Stomach (tissue), 9 donors: Measurements from ENCODE around the gene ROCK2. TPM values are rescaled to one million over a fixed set of nuclear protein-coding genes. Genes with fewer than 3 reads are reported as not detected.
A peak's percentile ranks its signal among the peaks of the same experiment; 100 is the strongest.

Experiments used
- DNase-seq, 2 donors: peaks; one replicate each; pipeline versions ENCODE4 v3.0.0 to v3.0.0-alpha.2; 2013 to 2019
- H3K27ac ChIP-seq, 5 donors: fragments of 200-600 bp in 4 of 5; sonication (generic) in 4 of 5; one replicate each; pipeline ENCODE4 v1.5.1; 2013 to 2019; ENCODE audit warnings: mild to moderate bottlenecking in 1 of 5, moderate library complexity in 1 of 5
- H3K27me3 ChIP-seq, 3 donors: fragments of 200-600 bp; sonication (generic); one replicate each; pipeline ENCODE4 v1.5.1; 2017 to 2019; ENCODE audit warnings: mixed run types in 1 of 3
- H3K36me3 ChIP-seq, 4 donors: fragments of 200-600 bp; sonication (generic); 1 replicate in 3 of 4; 2 replicates in 1 of 4; pipeline ENCODE4 v1.5.1; 2016 to 2019
- H3K4me1 ChIP-seq, 4 donors: fragments of 200-600 bp; sonication (generic); one replicate each; pipeline ENCODE4 v1.5.1; 2016 to 2019
- H3K4me3 ChIP-seq, 4 donors: fragments of 200-600 bp; sonication (generic) in 3 of 4; one replicate each; pipeline ENCODE4 v1.5.1; 2016 to 2019; ENCODE audit warnings: mild to moderate bottlenecking in 1 of 4
- H3K9me3 ChIP-seq, 4 donors: fragments of 200-600 bp; sonication (generic); one replicate each; pipeline ENCODE4 v1.5.1; 2016 to 2019
- CTCF ChIP-seq, 7 experiments: fragments of 450-650 bp in 4 of 7; fragments of 200-600 bp in 3 of 7; sonication (generic) in 3 of 7; IDR thresholded peaks; one replicate each; pipeline ENCODE4 v1.5.1; 2016 to 2019; ENCODE audit warnings: antibody characterized with exemption in 7 of 7, control low read depth in 2 of 7, mild to moderate bottlenecking in 1 of 7
- EP300 ChIP-seq: sonication (generic); formaldehyde crosslinking; IDR thresholded peaks from one replicate; pipeline ENCODE4 v1.6.1; 2017; ENCODE audit warnings: antibody characterized with exemption
- POLR2A ChIP-seq, 4 donors: fragments of 450-650 bp; IDR thresholded peaks; one replicate each; pipeline ENCODE4 v1.6.1; 2016; ENCODE audit warnings: antibody characterized with exemption in 4 of 4, control low read depth in 2 of 4, mild to moderate bottlenecking in 1 of 4, moderate library complexity in 1 of 4
- POLR2AphosphoS5 ChIP-seq, 3 donors: sonication (generic); formaldehyde crosslinking; IDR thresholded peaks; one replicate each; pipeline ENCODE4 v1.6.1; 2016; ENCODE audit warnings: antibody characterized with exemption in 3 of 3
- WGBS, 5 donors: extraction: QIAGEN DNeasy Blood & Tissue Kit in 3 of 5; methylation state at CpG; one replicate each; pipeline versions ENCODE4 v1.1.5 to v1.1.7; 2013 to 2018; 5-methylcytosine and 5-hydroxymethylcytosine counted together
- intact Hi-C: fragments of 100-400 bp; cut with DNase I; formaldehyde crosslinking; loops from one replicate; pipeline ENCODE4 v1.15.1; 2023; ENCODE audit warnings: low total_unique reads
- polyA plus RNA-seq, 3 donors: library from polyadenylated mRNA; stranded (reverse); fragments of 200-250 nt; gene quantifications; one replicate each; pipeline ENCODE4 v1.2.3, GENCODE V29; 2013
- total RNA-seq, 5 donors: library from RNA; depleted of rRNA; stranded (reverse); fragments of >200 nt; gene quantifications; one replicate each; pipeline versions ENCODE4 v1.1.0 to v1.2.3, GENCODE V29; 2014 to 2016
- donor health status: healthy with polysubstance abuse.
- donor health status: Bipolar disorder and iron deficiency.
- donor health status: healthy.

Gene ROCK2
- total and polyA plus RNA-seq, 8 donors = 5.6 to 113 (median 35.9) TPM

GRCh38 chr2:11363868-11364564 lies 19.6 kb upstream of the ROCK2 start:
- TF ChIP-seq EP300 = no peak
- no peak for TF ChIP-seq CTCF (IDR thresholded peaks at IDR 0.05)
- TF ChIP-seq POLR2AphosphoS5 (IDR thresholded peaks at IDR 0.05) = no peak
- TF ChIP-seq POLR2A (IDR thresholded peaks at IDR 0.05) = no peak
- 86 to 91% (median 89%) methylated on average over 10 of the region's 10 CpGs for WGBS, 5 donors
- Histone ChIP-seq H3K36me3 (no peaks in the 10 kb centered on the region), H3K27ac (no peak overlapping the region), H3K27me3 (no peaks in the 10 kb centered on the region), H3K4me3 (no peak overlapping the region), H3K4me1 (peaks cover 8 to 27% (median 15%) of the 10 kb centered on the region in 4 donors), H3K9me3 (no peaks in the 10 kb centered on the region)
- intact Hi-C loops = no loop called here
- DNase-seq = no peak

- WGBS, 5 donors = 80 to 92% (median 86%) methylated on average over 8 of the region's 8 CpGs
- Histone ChIP-seq H3K9me3 (no peaks in the 10 kb centered on the region), H3K36me3 (no peaks in the 10 kb centered on the region), H3K4me1 (peaks cover 0 to 6% (median 2%) of the 10 kb centered on the region in 4 donors), H3K4me3 (no peak overlapping the region), H3K27me3 (no peaks in the 10 kb centered on the region), H3K27ac (no peak overlapping the region)
- intact Hi-C loops = no loop called here
- no peak for TF ChIP-seq CTCF (IDR thresholded peaks at IDR 0.05)
- no peak for TF ChIP-seq POLR2A (IDR thresholded peaks at IDR 0.05)
- DNase-seq = no peak
Observed at GRCh38 chr2:11359865-11360264, 15.4 kb upstream of the ROCK2 start.

GRCh38 chr2:11357428-11357972 lies 13.1 kb upstream of the ROCK2 start:
- Histone ChIP-seq H3K36me3 (no peaks in the 10 kb centered on the region), H3K9me3 (no peaks in the 10 kb centered on the region), H3K27me3 (no peaks in the 10 kb centered on the region), H3K27ac (no peak overlapping the region), H3K4me1 (peaks cover 0 to 6% (median 5%) of the 10 kb centered on the region in 4 donors), H3K4me3 (no peak overlapping the region)
- DNase-seq = peak in 1 of 2 donors; percentile 46
- intact Hi-C loops = no loop called here
- 58 to 87% (median 84%) methylated on average over 4 to 7 of the region's 7 CpGs for WGBS, 5 donors
- TF ChIP-seq POLR2AphosphoS5 (IDR thresholded peaks at IDR 0.05) = no peak
- no peak for TF ChIP-seq POLR2A (IDR thresholded peaks at IDR 0.05)
- no peak for TF ChIP-seq EP300
- no peak for TF ChIP-seq CTCF (IDR thresholded peaks at IDR 0.05)

GRCh38 chr2:11356764-11357163 lies 12.3 kb upstream of the ROCK2 start:
- Histone ChIP-seq H3K27ac (no peak overlapping the region), H3K36me3 (no peaks in the 10 kb centered on the region), H3K4me1 (peaks cover 0 to 6% (median 5%) of the 10 kb centered on the region in 4 donors), H3K27me3 (no peaks in the 10 kb centered on the region), H3K9me3 (no peaks in the 10 kb centered on the region), H3K4me3 (no peak overlapping the region)
- TF ChIP-seq POLR2A (IDR thresholded peaks at IDR 0.05) = no peak
- TF ChIP-seq EP300 = no peak
- no peak for TF ChIP-seq CTCF (IDR thresholded peaks at IDR 0.05)
- no peak for TF ChIP-seq POLR2AphosphoS5 (IDR thresholded peaks at IDR 0.05)
- intact Hi-C loops = no loop called here
- DNase-seq = no peak
- WGBS, 5 donors = 60 to 78% (median 63%) methylated on average over 4 of the region's 4 CpGs
